Renal pelvis (tissue), 12 donors: Measurements from ENCODE around the gene PSMA7. TPM values are rescaled to one million over a fixed set of nuclear protein-coding genes. Genes with fewer than 3 reads are reported as not detected.

Experiments
- DNase-seq: peaks from one replicate; pipeline ENCODE4 v3.0.0-alpha.2; 2013
- long read RNA-seq, 16 experiments: transcript quantifications; one replicate each; lab custom pipeline, GENCODE V29; 2026
- polyA plus RNA-seq, 3 donors: library from polyadenylated mRNA; unstranded; fragments of 120-200 nt; gene quantifications; one replicate each; pipeline ENCODE4 v1.2.1, GENCODE V29; 2013; ENCODE audit not compliant: insufficient read length in 3 of 3

Gene PSMA7
- 100 to 1,000 TPM; 186 to 220 (median 197) TPM for polyA plus RNA-seq
- long read RNA-seq, donor 1, transcript PSMA7-206 (4 exons, 548 nt), result minor isoform, 5 of 233 reads
- long read RNA-seq, donor 1, transcript PSMA7-203 (7 exons, 996 nt), result major isoform, 204 of 233 reads
- long read RNA-seq, donor 1, partial matches to known transcripts, result 23 of 233 reads
- long read RNA-seq, donor 1, other reads (novel, unspliced or antisense), result 0 of 233 reads
- long read RNA-seq, donor 2, transcript PSMA7-203 (7 exons, 996 nt), result major isoform, 215 of 233 reads
- long read RNA-seq, donor 2, transcript PSMA7-206 (4 exons, 548 nt), result minor isoform, 7 of 233 reads
- long read RNA-seq, donor 2, partial matches to known transcripts, result 6 of 233 reads
- long read RNA-seq, donor 2, other reads (novel, unspliced or antisense), result 0 of 233 reads
- long read RNA-seq, donor 3, transcript PSMA7-203 (7 exons, 996 nt), result major isoform, 167 of 248 reads
- long read RNA-seq, donor 3, partial matches to known transcripts, result 70 of 248 reads
- long read RNA-seq, donor 3, other reads (novel, unspliced or antisense), result 9 of 248 reads
- long read RNA-seq, donor 4, transcript PSMA7-203 (7 exons, 996 nt), result major isoform, 244 of 292 reads
- long read RNA-seq, donor 4, transcript PSMA7-206 (4 exons, 548 nt), result minor isoform, 7 of 292 reads
- long read RNA-seq, donor 4, partial matches to known transcripts, result 36 of 292 reads
- long read RNA-seq, donor 4, other reads (novel, unspliced or antisense), result 0 of 292 reads
- long read RNA-seq, donor 5, transcript PSMA7-203 (7 exons, 996 nt), result major isoform, 152 of 176 reads
- long read RNA-seq, donor 5, partial matches to known transcripts, result 17 of 176 reads
- long read RNA-seq, donor 5, other reads (novel, unspliced or antisense), result 0 of 176 reads
- long read RNA-seq, donor 6, transcript PSMA7-203 (7 exons, 996 nt), result major isoform, 165 of 178 reads
- long read RNA-seq, donor 6, transcript PSMA7-201 (3 exons, 925 nt), result minor isoform, 5 of 178 reads
- long read RNA-seq, donor 6, partial matches to known transcripts, result 6 of 178 reads
- long read RNA-seq, donor 6, other reads (novel, unspliced or antisense), result 0 of 178 reads
- long read RNA-seq, donor 7, transcript PSMA7-206 (4 exons, 548 nt), result minor isoform, 19 of 345 reads
- long read RNA-seq, donor 7, transcript PSMA7-203 (7 exons, 996 nt), result major isoform, 239 of 345 reads
- long read RNA-seq, donor 7, partial matches to known transcripts, result 86 of 345 reads
- long read RNA-seq, donor 7, other reads (novel, unspliced or antisense), result 0 of 345 reads
- long read RNA-seq, donor 8, transcript PSMA7-206 (4 exons, 548 nt), result minor isoform, 6 of 114 reads
- long read RNA-seq, donor 8, transcript PSMA7-203 (7 exons, 996 nt), result major isoform, 94 of 114 reads
- long read RNA-seq, donor 8, partial matches to known transcripts, result 13 of 114 reads
- long read RNA-seq, donor 8, other reads (novel, unspliced or antisense), result 0 of 114 reads
- long read RNA-seq, donor 9, transcript PSMA7-201 (3 exons, 925 nt), result minor isoform, 5 of 303 reads
- long read RNA-seq, donor 9, transcript PSMA7-206 (4 exons, 548 nt), result minor isoform, 8 of 303 reads
- long read RNA-seq, donor 9, transcript PSMA7-203 (7 exons, 996 nt), result major isoform, 253 of 303 reads
- long read RNA-seq, donor 9, partial matches to known transcripts, result 37 of 303 reads
- long read RNA-seq, donor 9, other reads (novel, unspliced or antisense), result 0 of 303 reads
- long read RNA-seq, donor 10, transcript PSMA7-203 (7 exons, 996 nt), result major isoform, 172 of 213 reads
- long read RNA-seq, donor 10, partial matches to known transcripts, result 36 of 213 reads
- long read RNA-seq, donor 10, other reads (novel, unspliced or antisense), result 0 of 213 reads
- long read RNA-seq, donor 11, transcript PSMA7-203 (7 exons, 996 nt), result major isoform, 147 of 185 reads
- long read RNA-seq, donor 11, transcript PSMA7-206 (4 exons, 548 nt), result minor isoform, 7 of 185 reads
- long read RNA-seq, donor 11, partial matches to known transcripts, result 28 of 185 reads
- long read RNA-seq, donor 11, other reads (novel, unspliced or antisense), result 0 of 185 reads
- long read RNA-seq, donor 12, transcript PSMA7-201 (3 exons, 925 nt), result minor isoform, 5 of 306 reads
- long read RNA-seq, donor 12, transcript PSMA7-203 (7 exons, 996 nt), result major isoform, 248 of 306 reads
- long read RNA-seq, donor 12, transcript PSMA7-206 (4 exons, 548 nt), result minor isoform, 9 of 306 reads
- long read RNA-seq, donor 12, partial matches to known transcripts, result 32 of 306 reads
- long read RNA-seq, donor 12, other reads (novel, unspliced or antisense), result 12 of 306 reads
- long read RNA-seq, donor 13, transcript PSMA7-206 (4 exons, 548 nt), result minor isoform, 8 of 152 reads
- long read RNA-seq, donor 13, transcript PSMA7-203 (7 exons, 996 nt), result major isoform, 106 of 152 reads
- long read RNA-seq, donor 13, partial matches to known transcripts, result 36 of 152 reads
- long read RNA-seq, donor 13, other reads (novel, unspliced or antisense), result 0 of 152 reads
- long read RNA-seq, donor 14, transcript PSMA7-206 (4 exons, 548 nt), result minor isoform, 15 of 357 reads
- long read RNA-seq, donor 14, transcript PSMA7-203 (7 exons, 996 nt), result major isoform, 286 of 357 reads
- long read RNA-seq, donor 14, partial matches to known transcripts, result 52 of 357 reads
- long read RNA-seq, donor 14, other reads (novel, unspliced or antisense), result 0 of 357 reads
- long read RNA-seq, donor 15, transcript PSMA7-203 (7 exons, 996 nt), result major isoform, 238 of 300 reads
- long read RNA-seq, donor 15, transcript PSMA7-206 (4 exons, 548 nt), result minor isoform, 11 of 300 reads
- long read RNA-seq, donor 15, partial matches to known transcripts, result 39 of 300 reads
- long read RNA-seq, donor 15, other reads (novel, unspliced or antisense), result 7 of 300 reads
- long read RNA-seq, donor 16, transcript PSMA7-206 (4 exons, 548 nt), result minor isoform, 7 of 323 reads
- long read RNA-seq, donor 16, transcript PSMA7-203 (7 exons, 996 nt), result major isoform, 257 of 323 reads
- long read RNA-seq, donor 16, partial matches to known transcripts, result 55 of 323 reads
- long read RNA-seq, donor 16, other reads (novel, unspliced or antisense), result 0 of 323 reads

DNA sequence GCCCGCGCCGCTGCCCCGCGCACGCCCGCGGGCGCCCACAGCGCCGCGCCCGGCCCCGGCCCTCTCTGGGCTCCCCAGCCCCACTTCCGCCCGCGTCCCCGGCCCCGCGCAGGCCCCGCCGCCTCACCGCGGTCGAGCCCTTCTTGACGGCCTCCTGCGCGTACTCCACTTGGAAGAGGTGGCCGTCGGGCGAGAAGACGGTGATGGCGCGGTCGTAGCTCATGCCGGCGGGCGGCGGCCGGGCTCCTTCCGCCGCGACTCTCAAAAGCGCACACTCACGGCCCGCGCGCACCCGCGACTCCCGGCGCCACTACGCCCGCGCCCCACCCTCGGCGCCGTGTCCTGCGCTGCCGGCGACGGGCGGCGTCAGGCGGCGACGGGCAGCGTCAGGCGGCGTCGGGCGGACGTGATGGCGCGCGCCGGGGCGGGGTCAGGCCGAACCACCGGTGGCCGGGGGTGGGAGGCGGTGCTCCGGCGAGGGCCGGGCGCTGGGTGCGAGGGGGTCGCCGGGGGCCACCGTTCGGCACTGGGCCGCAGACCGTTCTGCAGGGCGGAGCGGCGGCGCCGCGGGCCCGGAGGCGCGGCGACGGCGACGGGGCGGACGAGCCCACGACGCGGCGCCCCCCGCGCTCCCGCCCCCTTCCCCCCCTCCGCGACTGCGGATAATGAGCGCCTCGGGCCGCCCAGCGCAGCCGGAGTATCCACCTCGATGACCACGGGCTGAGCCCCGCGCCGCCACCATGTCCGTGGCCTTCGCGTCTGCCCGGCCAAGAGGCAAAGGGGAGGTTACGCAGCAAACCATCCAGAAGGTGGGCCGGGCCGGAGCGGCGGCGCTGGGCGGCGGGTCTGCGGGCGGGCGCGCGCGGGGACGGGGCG lies at the start of gene PSMA7, which contains the start of gene SS18L1:
Gene PSMA7, minus strand, starts transcription at position 314 of the 876 bp plus-strand sequence. Its CDS starts 91 bp downstream, at position 223.
Gene SS18L1, plus strand, starts transcription at position 689 of the 876 bp plus-strand sequence. Its CDS starts 52 bp downstream, at position 741.
- peak; percentile 85 for DNase-seq

- no peak for DNase-seq
These were observed 49.4 kb upstream of the PSMA7 start for GRCh38 chr20:62192635-62193034.

GRCh38 chr20:62191781-62192559 lies 48.8 kb upstream of the PSMA7 start:
- DNase-seq, result no peak

GRCh38 chr20:62190639-62191411 lies 47.6 kb upstream of the PSMA7 start:
- DNase-seq, result no peak

DNA sequence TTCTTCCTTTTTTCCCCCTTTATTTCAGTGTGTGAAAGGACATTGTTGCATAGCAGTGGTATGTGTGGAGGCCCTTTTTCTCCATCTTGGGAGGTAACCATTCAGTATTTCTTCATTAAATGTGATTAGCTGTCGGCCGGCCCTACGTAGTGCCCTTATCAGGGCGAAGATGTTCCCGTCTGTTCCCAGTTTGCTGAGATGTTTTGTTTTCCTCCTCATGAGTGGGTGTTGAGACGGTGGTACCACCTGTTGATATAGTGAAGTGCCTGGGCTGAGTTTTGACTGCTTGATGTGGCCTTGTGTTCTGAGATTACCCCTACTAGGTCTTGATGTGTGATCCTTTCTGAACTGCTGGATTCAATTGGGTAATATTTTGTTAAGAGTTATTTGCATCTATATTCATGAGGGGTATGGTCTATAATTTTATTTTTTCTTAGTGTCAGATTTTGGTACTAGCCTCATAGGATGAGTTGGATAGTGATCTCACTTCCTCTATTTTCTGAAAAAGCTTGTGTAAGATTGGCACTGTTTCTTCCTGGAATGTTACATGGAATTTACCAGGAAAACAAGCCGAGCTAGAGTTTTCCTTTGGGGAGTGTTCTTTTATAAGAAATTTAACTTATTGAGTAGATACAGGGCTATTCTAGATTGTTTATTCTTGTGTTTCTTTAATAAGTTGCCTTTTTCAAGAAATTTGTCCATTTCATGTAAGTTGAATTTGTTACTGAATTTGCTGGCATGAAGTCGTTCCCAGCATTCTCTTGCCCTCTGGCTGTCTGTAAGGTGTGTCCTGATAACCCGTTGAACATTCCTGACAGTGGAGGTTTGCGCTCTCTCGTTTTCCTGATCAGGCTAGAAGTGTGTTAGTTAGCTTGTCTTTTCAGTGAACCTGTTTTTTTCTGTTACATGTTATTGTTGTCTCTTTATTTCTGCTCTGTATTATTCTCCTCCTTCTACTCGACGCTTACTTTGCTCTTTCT lies 44.0 kb upstream of the PSMA7 start:
- DNase-seq, result no peak

- no peak for DNase-seq
These were observed 42.9 kb upstream of the PSMA7 start for GRCh38 chr20:62186096-62186426.

- peak; percentile 2 for DNase-seq
These were observed 40.4 kb upstream of the PSMA7 start for GRCh38 chr20:62183426-62184142.

- peak; percentile 96 for DNase-seq
These were observed 39.6 kb upstream of the PSMA7 start, which contains the start of gene MTG2 for GRCh38 chr20:62182469-62183425. TSS of gene MTG2 (plus strand) at chr20:62183028. CDS start at chr20:62193421, 10,393 bp downstream.

- no peak for DNase-seq
These were observed 38.6 kb upstream of the PSMA7 start for GRCh38 chr20:62181808-62182207.

DNA sequence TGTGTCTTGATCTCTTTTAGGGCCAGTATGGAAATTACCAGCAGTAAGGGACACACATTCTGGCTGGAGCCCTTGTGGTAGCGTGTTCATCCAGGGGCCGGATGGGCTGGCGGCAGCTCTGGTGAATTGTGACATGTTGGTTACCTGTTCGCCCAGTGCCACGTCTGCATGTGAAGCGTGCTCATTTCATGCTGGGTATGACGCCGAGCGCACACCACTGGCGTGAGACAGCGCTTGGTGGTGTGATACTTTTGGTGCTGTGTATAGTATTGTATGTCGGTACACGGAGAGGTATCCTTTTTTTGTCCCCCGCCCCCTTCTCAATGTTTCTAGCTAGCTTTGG lies 35.9 kb upstream of the PSMA7 start:
- no peak for DNase-seq

- DNase-seq, result no peak
These were observed 35.3 kb upstream of the PSMA7 start for GRCh38 chr20:62178316-62179161.
